HepG2 (cell line): ENCODE data around the gene FUZ. TPM values are rescaled to one million over a fixed set of nuclear protein-coding genes. Genes with fewer than 3 reads are reported as not detected.

Source experiments
- ATAC-seq: fragments of 200-7000 bp; cut with Tn5 transposase; 3 replicates; pipeline ENCODE4 v1.9.1; 2020; ENCODE audit warnings: mild to moderate bottlenecking, moderate library complexity
- BruUV-seq: library from RNA; stranded (reverse); fragments of 400-500 nt; replicated peaks from 2 replicates; lab custom pipeline; 2021; lab: Mats Ljungman, UMichigan
- CTCF ChIA-PET: fragments of 300-600 bp; formaldehyde crosslinking; extraction: SDS; loops from one replicate; lab custom pipeline; 2021; ENCODE audit warnings: low total read pairs, inconsistent platforms, low intra/inter-chr PET ratio; lab: Yijun Ruan, JAX
- POLR2A ChIA-PET: fragments of 350-600 bp; sonication (Branson Sonifier 250); formaldehyde crosslinking; loops from one replicate; lab custom pipeline; 2020; ENCODE audit warnings: antibody characterized with exemption, inconsistent platforms; lab: Yijun Ruan, JAX
- DNase-seq: peaks from one replicate; pipeline ENCODE4 v3.0.0-alpha.2; 2015; ENCODE audit warnings: low spot score
- FAIRE-seq: peaks from 3 replicates; lab custom pipeline; 2011; peaks lifted over from hg19 to GRCh38; lab: Jason Lieb, UNC
- H2AFZ ChIP-seq: one replicate; pipeline ENCODE4 v1.6.1; 2011; ENCODE audit warnings: low read length, inconsistent platforms
- H3K27ac ChIP-seq: fragments of 300-600 bp; 3 replicates; pipeline ENCODE4 v1.8.0; 2011; ENCODE audit warnings: mixed run types, mild to moderate bottlenecking, mixed read lengths, low read length, inconsistent platforms; ENCODE audit not compliant: insufficient read depth; ENCODE audit errors: extremely low read length
- H3K27me3 ChIP-seq, 2 experiments: fragments of 200-600 bp in 1 of 2; 2 replicates in 1 of 2; 3 replicates in 1 of 2; pipeline versions ENCODE4 v1.6.0 to v1.8.0; 2011; ENCODE audit warnings: low read length in 2 of 2, mild to moderate bottlenecking in 2 of 2, moderate library complexity in 2 of 2, inconsistent platforms in 1 of 2; ENCODE audit not compliant: insufficient read depth in 2 of 2, control insufficient read depth in 1 of 2
- H3K36me3 ChIP-seq, 2 experiments: fragments of 200-600 bp in 1 of 2; replicated peaks in 1 of 2; 2 replicates in 1 of 2; 3 replicates in 1 of 2; pipeline versions ENCODE4 v1.5.1 to v1.8.0; 2011; ENCODE audit warnings: low read length in 2 of 2, inconsistent platforms in 1 of 2; ENCODE audit not compliant: insufficient read depth in 2 of 2, control insufficient read depth in 1 of 2
- H3K4me1 ChIP-seq: 2 replicates; pipeline ENCODE4 v1.5.1; 2012; ENCODE audit warnings: low read length, inconsistent platforms; ENCODE audit not compliant: insufficient read depth
- H3K4me2 ChIP-seq: 2 replicates; pipeline ENCODE4 v1.6.0; 2011; ENCODE audit warnings: low read depth, low read length, inconsistent platforms
- H3K4me3 ChIP-seq, 3 experiments: fragments of 200-600 bp in 1 of 3; sonication (generic), shearing (Covaris generic) in 1 of 3; replicated peaks in 1 of 3; 2 replicates each; pipeline ENCODE4 v1.5.1; 2011 to 2016; ENCODE audit warnings: low read length in 3 of 3, inconsistent platforms in 2 of 3, low read depth in 2 of 3, mild to moderate bottlenecking in 2 of 3, control low read depth in 1 of 3, mixed read lengths in 1 of 3; ENCODE audit not compliant: insufficient read depth in 1 of 3
- H3K79me2 ChIP-seq: one replicate; pipeline ENCODE4 v1.6.1; 2011; ENCODE audit warnings: low read length, inconsistent platforms; ENCODE audit not compliant: insufficient read depth
- H3K9ac ChIP-seq: 2 replicates; pipeline ENCODE4 v1.6.0; 2011; ENCODE audit warnings: mild to moderate bottlenecking, low read depth, low read length, inconsistent platforms; ENCODE audit not compliant: insufficient read depth
- H3K9me3 ChIP-seq: 2 replicates; pipeline ENCODE4 v1.5.1; 2012; ENCODE audit warnings: mild to moderate bottlenecking, low read length
- H4K20me1 ChIP-seq: 2 replicates; pipeline ENCODE4 v1.6.0; 2011; ENCODE audit warnings: inconsistent platforms, mild to moderate bottlenecking, low read length, moderate library complexity; ENCODE audit not compliant: insufficient read depth
- CBX2 ChIP-seq, 2 experiments: fragments of 200-600 bp in 1 of 2; sonication (generic); formaldehyde crosslinking in 1 of 2; IDR thresholded peaks; 2 replicates each; pipeline versions ENCODE4 v1.7.0 to v1.8.1; 2018 to 2022; ENCODE audit warnings: low read depth in 2 of 2, low read length in 1 of 2, mild to moderate bottlenecking in 1 of 2, missing genetic modification reagents in 1 of 2
- FOXO1 ChIP-seq: sonication (generic); formaldehyde crosslinking; IDR thresholded peaks from 2 replicates; pipeline ENCODE4 v1.4.0; 2020; ENCODE audit warnings: missing genetic modification reagents
- RFX3 ChIP-seq: IDR thresholded peaks from 2 replicates; pipeline ENCODE4 v1.6.1; 2016; ENCODE audit warnings: missing biosample characterization, missing genetic modification reagents
- USF2 ChIP-seq, 2 experiments: sonication (generic) in 1 of 2; formaldehyde crosslinking in 1 of 2; IDR thresholded peaks; 2 replicates each; pipeline versions ENCODE4 v1.5.1 to v1.6.1; 2011 to 2020; ENCODE audit warnings: borderline replicate concordance in 1 of 2, low read depth in 1 of 2, low read length in 1 of 2, mild to moderate bottlenecking in 1 of 2, missing genetic modification reagents in 1 of 2, moderate library complexity in 1 of 2
- ZFP1 ChIP-seq: IDR thresholded peaks from 2 replicates; pipeline ENCODE4 v1.6.1; 2016
- ZNF235 ChIP-seq: sonication (generic); formaldehyde crosslinking; IDR thresholded peaks from 2 replicates; pipeline ENCODE4 v1.8.1; 2023; ENCODE audit warnings: mild to moderate bottlenecking, missing genetic modification reagents, borderline replicate concordance
- ZNF607 ChIP-seq: sonication (generic); formaldehyde crosslinking; IDR thresholded peaks from 2 replicates; pipeline ENCODE4 v1.5.1; 2020; ENCODE audit warnings: missing genetic modification reagents, mild to moderate bottlenecking, borderline replicate concordance
- ZNF678 ChIP-seq: sonication (generic); formaldehyde crosslinking; IDR thresholded peaks from 2 replicates; pipeline ENCODE4 v1.4.0; 2020; ENCODE audit warnings: mild to moderate bottlenecking, missing genetic modification reagents
- ZNF768 ChIP-seq: sonication (generic); formaldehyde crosslinking; IDR thresholded peaks from 2 replicates; pipeline ENCODE4 v1.4.0; 2020; ENCODE audit warnings: missing genetic modification reagents
- ZNF775 ChIP-seq: sonication (generic); formaldehyde crosslinking; IDR thresholded peaks from 2 replicates; pipeline ENCODE4 v1.4.0; 2020; ENCODE audit warnings: missing genetic modification reagents, mild to moderate bottlenecking, moderate library complexity, borderline replicate concordance
- WGBS: methylation state at CpG from one replicate; pipeline ENCODE4 v1.1.6; 2017; ENCODE audit warnings: low lambda C conversion rate; 5-methylcytosine and 5-hydroxymethylcytosine counted together
- in situ Hi-C: cut with HindIII; loops from 2 replicates; pipeline ENCODE4 v1.10.0; 2017; ENCODE audit warnings: low pct_unique_long_range_greater_than_20kb; ENCODE audit not compliant: extremely low pct_ligation_motif_present
- intact Hi-C: fragments of 100-400 bp; cut with micrococcal nuclease; formaldehyde crosslinking; loops from one replicate; pipeline ENCODE4 v1.10.0; 2022; ENCODE audit not compliant: unreplicated experiment
- polyA plus RNA-seq, 8 experiments: library from polyadenylated mRNA; depleted of rRNA in 3 of 8; stranded (reverse) in 7 of 8; unstranded in 1 of 8; fragments of >200 nt; fragmentation: Illumina TruSeq in 4 of 8; extraction: Trizol in 4 of 8; gene quantifications; 2 replicates each; pipeline versions ENCODE4 v1.2.1 to v1.2.3, GENCODE V29; 2011 to 2016; ENCODE audit warnings: low read depth in 4 of 8, missing spikeins in 1 of 8, mixed read lengths in 1 of 8; ENCODE audit not compliant: insufficient read depth in 1 of 8
- total RNA-seq, 5 experiments: library from RNA; depleted of rRNA; stranded (reverse); fragments of >200 nt; fragmentation: Illumina TruSeq; extraction: Trizol; gene quantifications; 2 replicates each; pipeline ENCODE4 v1.2.3, GENCODE V29; 2016; ENCODE audit warnings: low read depth in 1 of 5
- TF ChIP-seq, protein P1 (sequence below): sonication (generic); formaldehyde crosslinking; IDR thresholded peaks from 2 replicates; pipeline ENCODE4 v1.5.1; 2020; ENCODE audit warnings: mild to moderate bottlenecking, missing genetic modification reagents, borderline replicate concordance
- TF ChIP-seq, protein P2 (sequence below): IDR thresholded peaks from 2 replicates; pipeline ENCODE4 v1.6.1; 2016; ENCODE audit warnings: missing genetic modification reagents, missing compliant biosample characterization
- TF ChIP-seq, protein P3 (sequence below): sonication (generic); formaldehyde crosslinking; IDR thresholded peaks from 2 replicates; pipeline ENCODE4 v1.8.0; 2022; ENCODE audit warnings: low read depth, missing genetic modification reagents

The FUZ gene
- total and polyA plus RNA-seq, 2 of the 13 experiments (the other 11 are each of a cell fraction or from before 2014, with no cell fraction given), result 0.08 TPM; not detected in 1

DNA sequence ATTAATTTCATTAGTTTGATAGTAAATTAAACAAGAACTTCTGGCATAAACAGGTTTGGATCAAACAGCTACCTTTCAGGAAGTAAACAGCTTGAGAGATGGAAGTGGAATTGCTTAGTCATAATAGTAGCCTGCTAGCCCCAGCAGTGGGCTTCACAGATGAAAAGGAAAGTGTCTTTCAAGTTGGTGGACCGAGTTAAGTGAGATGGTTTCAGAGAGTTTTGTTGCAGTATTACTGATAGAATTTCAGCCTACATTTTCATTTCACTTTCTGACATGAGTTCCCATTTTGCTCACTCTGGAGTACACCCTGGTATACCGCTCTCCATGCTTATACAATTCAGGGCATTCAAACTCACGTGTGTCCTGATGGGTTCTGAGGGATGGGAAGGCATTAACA is 35.8 kb upstream of the FUZ start (continued):
- TF ChIP-seq, protein P1, sequence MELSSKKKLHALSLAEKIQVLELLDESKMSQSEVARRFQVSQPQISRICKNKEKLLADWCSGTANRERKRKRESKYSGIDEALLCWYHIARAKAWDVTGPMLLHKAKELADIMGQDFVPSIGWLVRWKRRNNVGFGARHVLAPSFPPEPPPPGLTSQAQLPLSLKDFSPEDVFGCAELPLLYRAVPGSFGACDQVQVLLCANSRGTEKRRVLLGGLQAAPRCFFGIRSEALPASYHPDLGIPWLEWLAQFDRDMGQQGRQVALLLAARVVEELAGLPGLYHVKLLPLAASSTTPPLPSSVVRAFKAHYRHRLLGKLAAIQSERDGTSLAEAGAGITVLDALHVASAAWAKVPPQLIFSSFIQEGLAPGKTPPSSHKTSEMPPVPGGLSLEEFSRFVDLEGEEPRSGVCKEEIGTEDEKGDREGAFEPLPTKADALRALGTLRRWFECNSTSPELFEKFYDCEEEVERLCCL (CRISPR knock-in tag), result no peak
- no peak for TF ChIP-seq ZNF678 (CRISPR knock-in tag)
- TF ChIP-seq, protein P2, sequence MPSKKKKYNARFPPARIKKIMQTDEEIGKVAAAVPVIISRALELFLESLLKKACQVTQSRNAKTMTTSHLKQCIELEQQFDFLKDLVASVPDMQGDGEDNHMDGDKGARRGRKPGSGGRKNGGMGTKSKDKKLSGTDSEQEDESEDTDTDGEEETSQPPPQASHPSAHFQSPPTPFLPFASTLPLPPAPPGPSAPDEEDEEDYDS, result no peak
- TF ChIP-seq, all 625 proteins: peak for 0

GRCh38 chr19:49847731-49848696 is 34.9 kb upstream of the FUZ start:
- H3K36me3 ChIP-seq, result no peaks in the 10 kb centered on the region
- no TSS peak for BruUV-seq
- WGBS, result 89% methylated on average over 10 of the region's 10 CpGs
- no peak overlapping the region for H3K9ac ChIP-seq
- H3K27me3 ChIP-seq, result no peaks in the 10 kb centered on the region; a peak in 1 of 5 replicates
- FAIRE-seq (no peak), DNase-seq (no peak), ATAC-seq (no peak)
- H2AFZ ChIP-seq, result no peak overlapping the region
- intact Hi-C loops (no loop called here), in situ Hi-C loops (no loop called here)
- ChIA-PET POLR2A (interaction anchor here (1.4 kb wide), 1 partner anchor 21 kb away, joined by 5 read pairs; no protein-coding TSS in a partner anchor), CTCF (no interaction called here)
- peaks cover 13% of the 10 kb centered on the region for H3K79me2 ChIP-seq
- H3K27ac ChIP-seq, result no peak overlapping the region
- H4K20me1 ChIP-seq, result peaks cover 12% of the 10 kb centered on the region
- H3K9me3 ChIP-seq, result no peaks in the 10 kb centered on the region
- peaks cover 32% of the 10 kb centered on the region for H3K4me1 ChIP-seq
- no peak overlapping the region for H3K4me3 ChIP-seq
- H3K4me2 ChIP-seq, result no peak overlapping the region
- TF ChIP-seq ZNF235 (no peak), ZFP1 (CRISPR knock-in tag) (no peak), CBX2 (IDR thresholded peaks at IDR 0.05; ENCODE audit: low read depth, low read length) (no peak), CBX2 (CRISPR knock-in tag; IDR thresholded peaks at IDR 0.05; ENCODE audit: low read depth) (no peak), ZNF775 (CRISPR knock-in tag) (no peak), FOXO1 (CRISPR knock-in tag) (no peak), ZNF607 (no peak), RFX3 (no peak), ZNF768 (CRISPR knock-in tag) (no peak), USF2 (IDR thresholded peaks at IDR 0.05; ENCODE audit: low read depth, low read length) (peak; percentile 38; the same call in 1 of the 2 replicates), USF2 (CRISPR knock-in tag; IDR thresholded peaks at IDR 0.05; ENCODE audit: borderline replicate concordance) (no peak)
- TF ChIP-seq, protein P3, sequence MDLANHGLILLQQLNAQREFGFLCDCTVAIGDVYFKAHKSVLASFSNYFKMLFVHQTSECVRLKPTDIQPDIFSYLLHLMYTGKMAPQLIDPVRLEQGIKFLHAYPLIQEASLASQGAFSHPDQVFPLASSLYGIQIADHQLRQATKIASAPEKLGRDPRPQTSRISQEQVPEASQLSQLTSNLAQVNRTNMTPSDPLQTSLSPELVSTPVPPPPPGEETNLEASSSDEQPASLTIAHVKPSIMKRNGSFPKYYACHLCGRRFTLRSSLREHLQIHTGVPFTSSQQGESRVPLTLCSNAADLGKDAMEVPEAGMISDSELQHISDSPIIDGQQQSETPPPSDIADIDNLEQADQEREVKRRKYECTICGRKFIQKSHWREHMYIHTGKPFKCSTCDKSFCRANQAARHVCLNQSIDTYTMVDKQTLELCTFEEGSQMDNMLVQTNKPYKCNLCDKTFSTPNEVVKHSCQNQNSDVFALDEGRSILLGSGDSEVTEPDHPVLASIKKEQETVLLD (CRISPR knock-in tag), result no peak
